ENCODE results near the gene GPR135.

Gene GPR135

DNA sequence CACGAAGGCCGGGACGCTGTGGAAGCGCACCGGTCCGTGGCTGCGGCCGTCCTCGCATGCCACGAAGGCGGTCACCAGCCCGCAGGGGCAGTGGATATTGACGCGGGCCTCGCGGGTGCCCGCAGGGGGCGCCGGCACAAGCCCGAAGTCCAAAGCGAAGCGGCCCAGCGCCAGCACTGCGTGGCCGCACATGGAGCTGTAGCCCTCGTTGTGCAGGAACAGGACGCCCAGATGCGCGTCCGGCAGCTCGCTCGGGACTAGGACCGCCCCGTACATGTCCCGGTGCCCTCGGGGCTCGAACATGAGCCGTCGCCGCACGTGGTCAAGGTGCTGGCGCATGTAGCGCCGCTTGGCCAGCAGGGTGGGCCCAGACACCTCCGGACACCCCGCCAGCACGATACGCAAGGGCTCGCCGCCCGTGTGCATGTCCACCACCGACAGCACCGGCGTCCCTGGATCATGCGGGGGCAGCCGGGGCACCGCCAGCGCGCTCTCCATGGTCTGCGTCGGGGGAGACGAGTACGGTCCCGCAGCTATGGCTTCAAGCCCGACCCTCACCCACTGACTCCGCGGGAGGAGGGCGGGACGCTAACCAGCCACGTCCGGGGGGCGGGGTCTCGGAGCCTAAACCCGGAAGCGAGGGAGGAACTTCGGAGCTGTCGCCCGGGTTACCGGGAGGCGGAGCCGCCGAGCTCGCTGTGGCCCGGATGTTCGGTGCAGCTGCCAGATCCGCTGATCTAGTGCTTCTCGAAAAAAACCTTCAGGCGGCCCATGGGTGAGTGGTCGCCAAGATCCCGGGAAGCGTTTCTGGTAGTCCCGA is 18.8 kb upstream of the GPR135 start, which contains the start of the genes JKAMP and L3HYPDH:
TSS of gene JKAMP (plus strand) at position 699 of the 820 bp plus-strand sequence. CDS start at position 772, 73 bp downstream.
TSS of gene L3HYPDH (minus strand) at position 590 of the 820 bp plus-strand sequence. CDS start at position 498, 92 bp downstream.
- TF ChIP-seq, protein P1, sequence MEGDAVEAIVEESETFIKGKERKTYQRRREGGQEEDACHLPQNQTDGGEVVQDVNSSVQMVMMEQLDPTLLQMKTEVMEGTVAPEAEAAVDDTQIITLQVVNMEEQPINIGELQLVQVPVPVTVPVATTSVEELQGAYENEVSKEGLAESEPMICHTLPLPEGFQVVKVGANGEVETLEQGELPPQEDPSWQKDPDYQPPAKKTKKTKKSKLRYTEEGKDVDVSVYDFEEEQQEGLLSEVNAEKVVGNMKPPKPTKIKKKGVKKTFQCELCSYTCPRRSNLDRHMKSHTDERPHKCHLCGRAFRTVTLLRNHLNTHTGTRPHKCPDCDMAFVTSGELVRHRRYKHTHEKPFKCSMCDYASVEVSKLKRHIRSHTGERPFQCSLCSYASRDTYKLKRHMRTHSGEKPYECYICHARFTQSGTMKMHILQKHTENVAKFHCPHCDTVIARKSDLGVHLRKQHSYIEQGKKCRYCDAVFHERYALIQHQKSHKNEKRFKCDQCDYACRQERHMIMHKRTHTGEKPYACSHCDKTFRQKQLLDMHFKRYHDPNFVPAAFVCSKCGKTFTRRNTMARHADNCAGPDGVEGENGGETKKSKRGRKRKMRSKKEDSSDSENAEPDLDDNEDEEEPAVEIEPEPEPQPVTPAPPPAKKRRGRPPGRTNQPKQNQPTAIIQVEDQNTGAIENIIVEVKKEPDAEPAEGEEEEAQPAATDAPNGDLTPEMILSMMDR (conservative IDR thresholded peaks at IDR 0.05; ENCODE audit: low read depth, low read length): peak; percentile 58
- H3K4me3 ChIP-seq (ENCODE audit: low read depth, low read length): peak within 1 kb of the TSS; percentile 91
- DNase-seq (ENCODE audit: low read depth): peak; percentile 96

GRCh38 chr14:59483363-59483762 is 18.2 kb upstream of the GPR135 start:
- DNase-seq (ENCODE audit: low read depth): peak; percentile 52
- TF ChIP-seq, protein P1 (conservative IDR thresholded peaks at IDR 0.05; ENCODE audit: low read depth, low read length): no peak
- H3K4me3 ChIP-seq (ENCODE audit: low read depth, low read length): peak overlapping the region; percentile 91

GRCh38 chr14:59482541-59483331 is 17.6 kb upstream of the GPR135 start:
- DNase-seq (ENCODE audit: low read depth): peak; percentile 86
- TF ChIP-seq, protein P1 (conservative IDR thresholded peaks at IDR 0.05; ENCODE audit: low read depth, low read length): no peak
- peak overlapping the region; percentile 91 for H3K4me3 ChIP-seq (ENCODE audit: low read depth, low read length)

- DNase-seq (ENCODE audit: low read depth): peak; percentile 60
- H3K4me3 ChIP-seq (ENCODE audit: low read depth, low read length): peak overlapping the region; percentile 91
- TF ChIP-seq, protein P1 (conservative IDR thresholded peaks at IDR 0.05; ENCODE audit: low read depth, low read length): no peak
These were observed 16.8 kb upstream of the GPR135 start for GRCh38 chr14:59481871-59482540.

GRCh38 chr14:59481407-59481806 is 16.2 kb upstream of the GPR135 start:
- DNase-seq (ENCODE audit: low read depth): no peak
- peak overlapping the region; percentile 91 for H3K4me3 ChIP-seq (ENCODE audit: low read depth, low read length)
- TF ChIP-seq, protein P1 (conservative IDR thresholded peaks at IDR 0.05; ENCODE audit: low read depth, low read length): no peak

- TF ChIP-seq, protein P1 (conservative IDR thresholded peaks at IDR 0.05; ENCODE audit: low read depth, low read length): no peak
- H3K4me3 ChIP-seq (ENCODE audit: low read depth, low read length): no peak overlapping the region
- DNase-seq (ENCODE audit: low read depth): no peak
These were observed 15.0 kb upstream of the GPR135 start for GRCh38 chr14:59480166-59480565.
